HAP-1 (cell line): ENCODE data around the gene RNF187.
A peak's percentile ranks its signal among the peaks of the same experiment; 100 is the strongest.

Experiments
- DNase-seq, 2 experiments: peaks; one replicate each; pipeline ENCODE4 v3.0.0-alpha.2; 2016 to 2020; ENCODE audit warnings: low spot score in 2 of 2
- H3K27me3 ChIP-seq: fragments of 250-450 bp; sonication (Bioruptor Pico); 2 replicates; pipeline ENCODE4 v1.5.1; 2020; ENCODE audit warnings: low read depth, mild to moderate bottlenecking, moderate library complexity
- H3K36me3 ChIP-seq: fragments of 250-450 bp; sonication (Bioruptor Pico); replicated peaks from 2 replicates; pipeline ENCODE4 v1.5.1; 2020; ENCODE audit warnings: mild to moderate bottlenecking
- H3K4me1 ChIP-seq: fragments of 250-450 bp; sonication (Bioruptor Pico); 2 replicates; pipeline ENCODE4 v1.5.1; 2020; ENCODE audit warnings: mild to moderate bottlenecking
- H3K4me3 ChIP-seq: fragments of 250-450 bp; sonication (Bioruptor Pico); 2 replicates; pipeline ENCODE4 v1.5.1; 2020; ENCODE audit warnings: mild to moderate bottlenecking, moderate library complexity
- H3K9me3 ChIP-seq: fragments of 250-450 bp; sonication (Bioruptor Pico); 2 replicates; pipeline ENCODE4 v1.5.1; 2020; ENCODE audit warnings: mild to moderate bottlenecking, moderate library complexity
- in situ Hi-C: fragments of 300-500 bp; cut with MboI; formaldehyde crosslinking; loops from 3 replicates; pipeline ENCODE4 v1.14.3; 2020; ENCODE audit warnings: low sequenced_read_pairs, inconsistent platforms, mixed read lengths

RNF187 gene

GRCh38 chr1:228514421-228514820 lies 27.2 kb downstream of the RNF187 start:
- Histone ChIP-seq H3K27me3 (peaks cover 13% of the 10 kb centered on the region), H3K36me3 (no peaks in the 10 kb centered on the region), H3K4me1 (no peaks in the 10 kb centered on the region), H3K4me3 (no peak overlapping the region), H3K9me3 (no peaks in the 10 kb centered on the region)
- in situ Hi-C loops = no loop called here
- no peak for DNase-seq

- in situ Hi-C loops = no loop called here
- peaks cover 8% of the 10 kb centered on the region for H3K27me3 ChIP-seq
- peak; percentile 21 to 55 for DNase-seq
- H3K36me3 ChIP-seq = no peaks in the 10 kb centered on the region
- no peaks in the 10 kb centered on the region for H3K9me3 ChIP-seq
- no peaks in the 10 kb centered on the region for H3K4me1 ChIP-seq
- no peak overlapping the region for H3K4me3 ChIP-seq
These were observed 28.1 kb downstream of the RNF187 start for GRCh38 chr1:228515200-228515834.

- in situ Hi-C loops = no loop called here
- Histone ChIP-seq H3K4me1 (no peaks in the 10 kb centered on the region), H3K36me3 (no peaks in the 10 kb centered on the region), H3K9me3 (no peaks in the 10 kb centered on the region), H3K27me3 (peaks cover 4% of the 10 kb centered on the region; the same call in 1 of the 2 replicates), H3K4me3 (no peak overlapping the region)
- no peak for DNase-seq
These were observed 30.5 kb downstream of the RNF187 start for GRCh38 chr1:228517655-228518054.

DNA sequence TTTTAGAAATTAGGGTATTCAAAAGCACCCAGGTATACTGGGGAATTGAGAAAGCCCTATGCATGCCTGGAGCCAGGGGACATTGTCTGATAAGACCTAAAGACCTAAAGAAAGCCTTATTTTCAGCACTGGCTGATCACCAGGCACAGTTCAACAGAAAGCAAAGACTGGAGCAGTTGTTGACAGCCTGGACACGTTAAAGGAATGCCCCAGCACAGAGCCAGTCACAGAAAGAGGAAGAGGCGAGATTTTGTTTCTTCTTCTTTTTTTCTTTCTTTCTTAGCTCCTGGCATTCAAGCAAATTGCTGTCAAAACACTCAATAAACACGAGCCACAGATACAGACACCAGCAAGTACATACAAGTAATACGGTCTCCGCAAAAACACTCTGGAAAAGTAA lies 40.4 kb downstream of the RNF187 start:
- DNase-seq = no peak
- Histone ChIP-seq H3K27me3 (no peaks in the 10 kb centered on the region), H3K4me3 (no peak overlapping the region), H3K4me1 (no peaks in the 10 kb centered on the region), H3K9me3 (no peaks in the 10 kb centered on the region), H3K36me3 (no peaks in the 10 kb centered on the region)
- in situ Hi-C loops = no loop called here

GRCh38 chr1:228528612-228529011 lies 41.4 kb downstream of the RNF187 start:
- H3K36me3 ChIP-seq = no peaks in the 10 kb centered on the region
- in situ Hi-C loops = no loop called here
- no peaks in the 10 kb centered on the region for H3K27me3 ChIP-seq
- no peaks in the 10 kb centered on the region for H3K9me3 ChIP-seq
- no peak for DNase-seq
- no peak overlapping the region for H3K4me3 ChIP-seq
- no peaks in the 10 kb centered on the region for H3K4me1 ChIP-seq

- Histone ChIP-seq H3K36me3 (no peaks in the 10 kb centered on the region), H3K4me1 (no peaks in the 10 kb centered on the region), H3K4me3 (no peak overlapping the region), H3K9me3 (no peaks in the 10 kb centered on the region), H3K27me3 (no peaks in the 10 kb centered on the region)
- in situ Hi-C loops = no loop called here
- no peak for DNase-seq
These were observed 43.0 kb downstream of the RNF187 start for GRCh38 chr1:228530086-228530758.

- no peaks in the 10 kb centered on the region for H3K4me1 ChIP-seq
- H3K27me3 ChIP-seq = no peaks in the 10 kb centered on the region
- no peaks in the 10 kb centered on the region for H3K36me3 ChIP-seq
- no peak overlapping the region for H3K4me3 ChIP-seq
- no peaks in the 10 kb centered on the region for H3K9me3 ChIP-seq
- in situ Hi-C loops = no loop called here
- no peak for DNase-seq
These were observed 44.0 kb downstream of the RNF187 start for GRCh38 chr1:228530951-228531731.

DNA sequence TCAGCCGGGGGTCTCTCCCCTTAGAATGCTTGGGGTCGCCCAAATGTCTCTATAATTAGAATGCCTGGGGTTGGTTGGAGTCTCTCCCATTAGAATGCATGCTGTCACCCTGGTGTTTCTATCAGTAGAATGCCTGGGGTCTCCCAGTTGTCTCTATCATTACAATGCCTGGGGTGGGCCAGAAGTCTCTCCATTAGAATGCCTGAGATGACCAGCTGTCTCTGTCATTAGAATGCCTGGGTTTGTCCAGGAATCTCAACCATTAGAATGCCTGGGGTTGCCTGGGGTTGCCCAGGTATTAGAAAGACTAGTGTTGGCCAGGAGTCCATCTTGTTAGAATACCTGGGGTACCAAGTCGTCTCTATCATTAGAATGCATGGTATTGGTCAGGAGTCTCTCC lies 51.6 kb downstream of the RNF187 start:
- H3K4me3 ChIP-seq = no peak overlapping the region
- no peak for DNase-seq
- H3K36me3 ChIP-seq = no peaks in the 10 kb centered on the region
- in situ Hi-C loops = no loop called here
- no peaks in the 10 kb centered on the region for H3K9me3 ChIP-seq
- no peaks in the 10 kb centered on the region for H3K4me1 ChIP-seq
- no peaks in the 10 kb centered on the region for H3K27me3 ChIP-seq

DNA sequence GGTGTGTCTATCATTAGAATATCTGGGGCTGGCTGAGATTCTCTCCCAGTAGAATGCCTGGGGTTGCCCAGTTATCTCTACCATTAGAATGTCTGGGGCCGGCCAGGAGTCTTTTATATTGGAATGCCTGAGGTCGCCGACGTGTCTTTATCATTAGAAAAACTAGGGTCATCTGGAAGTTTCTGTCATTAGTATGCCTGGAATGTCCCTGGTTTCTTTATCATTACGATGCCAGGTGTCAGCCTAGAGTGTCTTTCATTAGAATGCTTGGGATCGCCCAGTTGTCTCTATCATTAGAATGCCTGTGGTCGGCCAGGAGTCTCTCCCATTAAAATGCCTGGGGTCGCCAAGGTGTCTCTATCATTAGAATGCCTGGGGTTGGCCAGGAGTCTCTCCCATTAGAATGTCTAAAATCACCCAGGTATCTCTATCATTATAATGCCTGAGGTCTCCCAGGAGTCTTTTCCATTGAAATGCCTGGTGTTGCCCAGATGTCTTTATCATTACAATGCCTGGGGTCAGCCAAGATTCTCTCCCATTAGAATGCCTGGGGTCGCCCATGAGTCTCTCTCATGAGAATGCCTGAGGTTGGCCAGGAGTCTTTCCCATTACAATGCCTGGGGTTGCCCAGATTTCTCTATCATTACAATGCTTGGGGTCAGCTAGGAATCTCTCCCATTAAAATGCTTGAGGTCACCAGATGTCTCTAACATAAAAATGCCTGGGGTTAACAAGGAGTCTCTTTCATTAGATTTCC lies 53.2 kb downstream of the RNF187 start:
- no peaks in the 10 kb centered on the region for H3K36me3 ChIP-seq
- H3K4me1 ChIP-seq = no peaks in the 10 kb centered on the region
- no peaks in the 10 kb centered on the region for H3K9me3 ChIP-seq
- DNase-seq = no peak
- in situ Hi-C loops = no loop called here
- H3K27me3 ChIP-seq = no peaks in the 10 kb centered on the region
- no peak overlapping the region for H3K4me3 ChIP-seq

DNA sequence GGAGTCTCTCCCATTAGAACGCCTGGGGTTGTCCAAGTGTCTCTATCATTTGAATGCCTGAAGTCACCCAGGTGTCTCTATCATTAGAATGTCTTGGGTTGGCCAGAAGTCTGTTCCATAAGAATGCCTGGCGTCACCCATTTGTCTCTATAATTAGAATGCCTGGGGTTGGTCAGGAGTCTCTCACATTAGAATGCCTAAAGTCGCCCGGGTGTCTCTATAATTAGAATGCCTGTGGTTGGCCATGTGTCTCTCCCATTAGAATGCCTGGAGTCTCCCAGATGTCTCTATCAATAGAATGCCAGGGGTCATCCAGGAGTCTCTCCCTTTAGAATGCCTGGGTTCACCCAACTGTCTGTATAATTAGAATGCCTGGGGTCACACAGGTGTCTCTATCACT lies 54.5 kb downstream of the RNF187 start:
- no peaks in the 10 kb centered on the region for H3K4me1 ChIP-seq
- H3K36me3 ChIP-seq = no peaks in the 10 kb centered on the region
- H3K4me3 ChIP-seq = no peak overlapping the region
- no peak for DNase-seq
- no peaks in the 10 kb centered on the region for H3K9me3 ChIP-seq
- in situ Hi-C loops = no loop called here
- H3K27me3 ChIP-seq = no peaks in the 10 kb centered on the region

DNA sequence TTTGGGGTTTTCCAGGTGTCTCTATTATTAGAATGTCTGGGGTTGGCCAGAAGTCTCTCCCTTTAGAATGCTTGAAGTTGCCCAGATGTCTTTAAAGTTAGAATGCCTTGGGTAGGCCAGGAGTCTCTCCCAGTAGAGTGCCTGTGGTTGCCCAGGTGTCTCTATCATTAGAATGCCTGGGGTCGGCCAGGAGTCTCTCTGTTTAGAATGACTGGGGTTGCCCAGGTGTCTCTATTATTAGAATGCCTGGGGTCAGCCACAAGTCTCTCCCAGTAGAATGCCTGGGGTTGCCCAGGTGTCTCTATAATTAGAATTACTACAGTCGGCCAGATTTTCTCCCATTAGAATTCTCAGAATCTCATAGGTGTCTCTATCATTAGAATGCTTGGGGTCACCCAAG lies 55.2 kb downstream of the RNF187 start:
- H3K27me3 ChIP-seq = no peaks in the 10 kb centered on the region
- in situ Hi-C loops = no loop called here
- H3K9me3 ChIP-seq = no peaks in the 10 kb centered on the region
- no peak for DNase-seq
- no peak overlapping the region for H3K4me3 ChIP-seq
- no peaks in the 10 kb centered on the region for H3K36me3 ChIP-seq
- H3K4me1 ChIP-seq = no peaks in the 10 kb centered on the region

GRCh38 chr1:228542981-228543380 lies 55.8 kb downstream of the RNF187 start:
- H3K36me3 ChIP-seq = no peaks in the 10 kb centered on the region
- in situ Hi-C loops = no loop called here
- DNase-seq = no peak
- H3K4me3 ChIP-seq = no peak overlapping the region
- no peaks in the 10 kb centered on the region for H3K9me3 ChIP-seq
- H3K4me1 ChIP-seq = no peaks in the 10 kb centered on the region
- H3K27me3 ChIP-seq = no peaks in the 10 kb centered on the region

DNA sequence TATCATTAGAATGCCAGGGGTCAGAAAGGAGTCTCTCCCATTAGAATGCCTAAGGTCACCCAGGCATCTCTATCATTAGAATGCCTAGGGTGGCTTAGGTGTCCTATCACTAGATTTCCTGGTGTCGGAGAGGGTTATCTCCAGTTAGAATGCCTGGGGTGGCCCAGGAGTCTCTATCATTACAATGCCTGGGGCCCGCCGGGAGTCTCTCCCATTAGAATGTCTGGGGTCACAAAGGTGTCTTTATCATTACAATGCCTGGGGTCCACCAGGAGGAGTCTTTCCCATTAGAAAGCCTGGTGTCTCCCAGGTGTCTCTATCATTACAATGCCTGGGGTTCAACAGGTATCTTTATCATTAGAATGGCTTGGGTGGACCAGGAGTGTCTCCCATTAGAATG lies 56.2 kb downstream of the RNF187 start:
- no peaks in the 10 kb centered on the region for H3K36me3 ChIP-seq
- H3K27me3 ChIP-seq = no peaks in the 10 kb centered on the region
- in situ Hi-C loops = no loop called here
- no peaks in the 10 kb centered on the region for H3K9me3 ChIP-seq
- no peak for DNase-seq
- no peaks in the 10 kb centered on the region for H3K4me1 ChIP-seq
- H3K4me3 ChIP-seq = no peak overlapping the region
